Panc1 (cell line): ENCODE results near the gene UNC45B. TPM values are rescaled to one million over a fixed set of nuclear protein-coding genes. Genes with fewer than 3 reads are reported as not detected.

Source experiments
- ATAC-seq: fragments of 200-7000 bp; cut with Tn5 transposase; 2 replicates; pipeline ENCODE4 v1.9.1; 2020; ENCODE audit warnings: mild to moderate bottlenecking, moderate library complexity
- BruUV-seq: library from RNA; stranded (reverse); fragments of 400-500 nt; replicated peaks from 2 replicates; lab custom pipeline; 2021; lab: Mats Ljungman, UMichigan
- CTCF ChIA-PET: fragments of 300-600 bp; sonication (Branson Sonifier 250); formaldehyde crosslinking; loops from one replicate; lab custom pipeline; 2022; ENCODE audit warnings: antibody characterized with exemption; lab: Charles Lee
- POLR2A ChIA-PET: fragments of 300-600 bp; sonication (Branson Sonifier 250); formaldehyde crosslinking; loops from one replicate; lab custom pipeline; 2022; ENCODE audit warnings: antibody characterized with exemption; lab: Charles Lee
- DNase-seq: peaks from one replicate; pipeline ENCODE4 v3.0.0-alpha.2; 2010; ENCODE audit warnings: low read depth, low spot score
- H3K27ac ChIP-seq: 2 replicates; pipeline ENCODE4 v1.5.1; 2011; ENCODE audit warnings: mild to moderate bottlenecking, low read length, inconsistent platforms
- H3K27me3 ChIP-seq: fragments of 200-500 bp; sonication (Bioruptor generic); 2 replicates; pipeline ENCODE4 v1.6.0; 2014; ENCODE audit warnings: low read length, inconsistent platforms; ENCODE audit not compliant: control insufficient read depth, insufficient read depth
- H3K36me3 ChIP-seq: fragments of 200-500 bp; sonication (Bioruptor generic); 2 replicates; pipeline ENCODE4 v1.5.1; 2014; ENCODE audit warnings: inconsistent platforms, mild to moderate bottlenecking, low read length, moderate library complexity; ENCODE audit not compliant: control insufficient read depth, insufficient read depth
- H3K4me1 ChIP-seq: 2 replicates; pipeline ENCODE4 v1.5.1; 2011; ENCODE audit warnings: inconsistent platforms, mild to moderate bottlenecking, low read length, moderate library complexity; ENCODE audit not compliant: control insufficient read depth, insufficient read depth
- H3K4me3 ChIP-seq, 2 experiments: 2 replicates each; pipeline ENCODE4 v1.5.1; 2011 to 2012; ENCODE audit warnings: low read depth in 2 of 2, low read length in 2 of 2, mild to moderate bottlenecking in 2 of 2, inconsistent platforms in 1 of 2, moderate library complexity in 1 of 2
- H3K9me3 ChIP-seq: fragments of 200-500 bp; sonication (Bioruptor generic); 2 replicates; pipeline ENCODE4 v1.5.1; 2014; ENCODE audit warnings: low read depth, mild to moderate bottlenecking, inconsistent platforms, low read length, moderate library complexity; ENCODE audit not compliant: control insufficient read depth, insufficient read depth
- POLR2AphosphoS5 ChIP-seq: IDR thresholded peaks from 2 replicates; pipeline ENCODE4 v1.6.1; 2012; ENCODE audit warnings: mild to moderate bottlenecking, low read depth, low read length, moderate library complexity
- SIN3A ChIP-seq: IDR thresholded peaks from 2 replicates; pipeline ENCODE4 v1.6.1; 2012; ENCODE audit warnings: low read depth, mild to moderate bottlenecking, low read length, moderate library complexity, borderline replicate concordance; ENCODE audit not compliant: insufficient read depth
- TCF7L2 ChIP-seq: IDR thresholded peaks from 2 replicates; pipeline ENCODE4 v1.6.1; 2011; ENCODE audit warnings: mild to moderate bottlenecking, low read depth, low read length, inconsistent platforms
- in situ Hi-C: cut with HindIII; loops from 2 replicates; pipeline ENCODE4 v1.10.0; 2016; ENCODE audit warnings: low sequenced_read_pairs, low pct_unique_long_range_greater_than_20kb
- intact Hi-C: fragments of 100-400 bp; cut with micrococcal nuclease; formaldehyde crosslinking; loops from one replicate; pipeline ENCODE4 v1.10.0; 2022; ENCODE audit not compliant: unreplicated experiment
- total RNA-seq: library from RNA; stranded (reverse); gene quantifications from one replicate; pipeline ENCODE4 v1.2.1, GENCODE V29; 2021; ENCODE audit not compliant: unreplicated experiment
- TF ChIP-seq, protein P1 (sequence below), 2 experiments: IDR thresholded peaks; 2 replicates each; pipeline ENCODE4 v1.6.1; 2011 to 2012; ENCODE audit warnings: low read depth in 2 of 2, control low read depth in 1 of 2, low read length in 1 of 2, mild to moderate bottlenecking in 1 of 2, moderate library complexity in 1 of 2; ENCODE audit not compliant: insufficient read depth in 1 of 2
- TF ChIP-seq, protein P2 (sequence below): fragments of 450-650 bp; IDR thresholded peaks from 2 replicates; pipeline ENCODE4 v1.5.1; 2017; ENCODE audit warnings: mild to moderate bottlenecking

The UNC45B gene
- total RNA-seq, 1 experiment from 2014 or later: not detected

DNA sequence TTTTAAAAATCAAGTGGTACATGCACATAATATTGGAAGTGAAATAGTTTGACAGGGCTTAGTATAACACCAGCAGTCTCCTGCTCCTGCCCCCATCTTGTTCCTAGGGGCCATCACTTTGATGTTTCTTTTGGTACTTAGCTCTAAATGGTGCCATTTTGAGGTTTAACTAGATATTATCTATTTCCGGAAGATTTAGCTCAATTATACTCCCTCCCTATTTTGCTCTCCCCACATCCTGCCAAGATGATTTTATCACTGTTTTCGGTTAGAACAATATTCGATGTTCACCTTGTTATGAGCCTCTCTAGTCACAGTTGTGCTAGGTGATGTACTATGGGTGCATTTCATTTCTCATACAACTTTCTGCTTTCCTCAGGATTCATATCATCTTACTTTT lies 66.6 kb downstream of the UNC45B start:
- H3K36me3 ChIP-seq: no peaks in the 10 kb centered on the region
- TF ChIP-seq POLR2AphosphoS5 (no peak), SIN3A (no peak), TCF7L2 (no peak)
- TF ChIP-seq, protein P1, sequence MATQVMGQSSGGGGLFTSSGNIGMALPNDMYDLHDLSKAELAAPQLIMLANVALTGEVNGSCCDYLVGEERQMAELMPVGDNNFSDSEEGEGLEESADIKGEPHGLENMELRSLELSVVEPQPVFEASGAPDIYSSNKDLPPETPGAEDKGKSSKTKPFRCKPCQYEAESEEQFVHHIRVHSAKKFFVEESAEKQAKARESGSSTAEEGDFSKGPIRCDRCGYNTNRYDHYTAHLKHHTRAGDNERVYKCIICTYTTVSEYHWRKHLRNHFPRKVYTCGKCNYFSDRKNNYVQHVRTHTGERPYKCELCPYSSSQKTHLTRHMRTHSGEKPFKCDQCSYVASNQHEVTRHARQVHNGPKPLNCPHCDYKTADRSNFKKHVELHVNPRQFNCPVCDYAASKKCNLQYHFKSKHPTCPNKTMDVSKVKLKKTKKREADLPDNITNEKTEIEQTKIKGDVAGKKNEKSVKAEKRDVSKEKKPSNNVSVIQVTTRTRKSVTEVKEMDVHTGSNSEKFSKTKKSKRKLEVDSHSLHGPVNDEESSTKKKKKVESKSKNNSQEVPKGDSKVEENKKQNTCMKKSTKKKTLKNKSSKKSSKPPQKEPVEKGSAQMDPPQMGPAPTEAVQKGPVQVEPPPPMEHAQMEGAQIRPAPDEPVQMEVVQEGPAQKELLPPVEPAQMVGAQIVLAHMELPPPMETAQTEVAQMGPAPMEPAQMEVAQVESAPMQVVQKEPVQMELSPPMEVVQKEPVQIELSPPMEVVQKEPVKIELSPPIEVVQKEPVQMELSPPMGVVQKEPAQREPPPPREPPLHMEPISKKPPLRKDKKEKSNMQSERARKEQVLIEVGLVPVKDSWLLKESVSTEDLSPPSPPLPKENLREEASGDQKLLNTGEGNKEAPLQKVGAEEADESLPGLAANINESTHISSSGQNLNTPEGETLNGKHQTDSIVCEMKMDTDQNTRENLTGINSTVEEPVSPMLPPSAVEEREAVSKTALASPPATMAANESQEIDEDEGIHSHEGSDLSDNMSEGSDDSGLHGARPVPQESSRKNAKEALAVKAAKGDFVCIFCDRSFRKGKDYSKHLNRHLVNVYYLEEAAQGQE (IDR thresholded peaks at IDR 0.05; ENCODE audit: insufficient read depth in 1 of 2, low read depth in 2 of 2, low read length in 1 of 2): no peak
- TF ChIP-seq, protein P2, sequence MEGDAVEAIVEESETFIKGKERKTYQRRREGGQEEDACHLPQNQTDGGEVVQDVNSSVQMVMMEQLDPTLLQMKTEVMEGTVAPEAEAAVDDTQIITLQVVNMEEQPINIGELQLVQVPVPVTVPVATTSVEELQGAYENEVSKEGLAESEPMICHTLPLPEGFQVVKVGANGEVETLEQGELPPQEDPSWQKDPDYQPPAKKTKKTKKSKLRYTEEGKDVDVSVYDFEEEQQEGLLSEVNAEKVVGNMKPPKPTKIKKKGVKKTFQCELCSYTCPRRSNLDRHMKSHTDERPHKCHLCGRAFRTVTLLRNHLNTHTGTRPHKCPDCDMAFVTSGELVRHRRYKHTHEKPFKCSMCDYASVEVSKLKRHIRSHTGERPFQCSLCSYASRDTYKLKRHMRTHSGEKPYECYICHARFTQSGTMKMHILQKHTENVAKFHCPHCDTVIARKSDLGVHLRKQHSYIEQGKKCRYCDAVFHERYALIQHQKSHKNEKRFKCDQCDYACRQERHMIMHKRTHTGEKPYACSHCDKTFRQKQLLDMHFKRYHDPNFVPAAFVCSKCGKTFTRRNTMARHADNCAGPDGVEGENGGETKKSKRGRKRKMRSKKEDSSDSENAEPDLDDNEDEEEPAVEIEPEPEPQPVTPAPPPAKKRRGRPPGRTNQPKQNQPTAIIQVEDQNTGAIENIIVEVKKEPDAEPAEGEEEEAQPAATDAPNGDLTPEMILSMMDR: no peak
- H3K27ac ChIP-seq: no peak overlapping the region
- DNase-seq (no peak), ATAC-seq (no peak)
- BruUV-seq: no TSS peak
- ChIA-PET CTCF (no interaction called here), POLR2A (no interaction called here)
- in situ Hi-C loops: no loop called here
- no peaks in the 10 kb centered on the region for H3K4me1 ChIP-seq
- peaks cover 3% of the 10 kb centered on the region; the same call in 1 of the 2 replicates for H3K27me3 ChIP-seq
- H3K4me3 ChIP-seq: no peak overlapping the region
- intact Hi-C loops: loop anchor here (10.0 kb wide), 1 partner anchor 59 kb away; no protein-coding TSS in a partner anchor
- no peaks in the 10 kb centered on the region for H3K9me3 ChIP-seq

DNA sequence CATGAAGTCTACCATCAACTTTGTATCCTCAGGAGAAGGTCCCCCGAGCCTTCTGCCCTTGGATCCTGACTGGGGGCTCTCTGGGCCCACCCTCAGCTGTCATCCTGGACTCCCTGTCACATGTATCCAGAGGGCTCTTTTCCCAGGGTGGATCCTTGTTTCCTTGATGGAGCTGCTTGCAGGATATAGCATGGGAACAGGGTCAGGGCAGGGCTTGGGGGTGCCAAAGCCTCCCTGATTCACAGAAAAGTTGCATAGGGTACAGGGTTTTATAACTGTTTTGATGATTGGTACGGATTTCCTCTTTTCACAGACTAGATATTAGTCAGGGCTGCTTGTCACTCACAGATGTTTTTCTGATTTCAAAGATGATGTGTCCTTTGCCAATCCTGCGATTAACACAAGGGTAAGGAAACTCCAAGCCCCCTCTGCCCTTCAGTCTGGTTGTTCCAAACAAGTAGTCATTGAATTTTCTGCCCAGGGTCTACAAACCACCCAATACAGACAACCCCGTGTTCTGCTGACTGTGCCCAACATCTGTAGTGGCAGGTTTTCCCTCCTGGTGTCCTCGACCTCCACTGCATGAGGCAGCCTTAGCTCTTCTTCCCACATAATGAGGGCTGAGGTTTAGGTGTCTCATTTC lies 67.1 kb downstream of the UNC45B start:
- ATAC-seq: no peak
- Histone ChIP-seq H3K27ac (no peak overlapping the region), H3K36me3 (no peaks in the 10 kb centered on the region), H3K4me1 (no peaks in the 10 kb centered on the region), H3K4me3 (no peak overlapping the region), H3K27me3 (peaks cover 3% of the 10 kb centered on the region; the same call in 1 of the 2 replicates), H3K9me3 (no peaks in the 10 kb centered on the region)
- ChIA-PET CTCF (no interaction called here), POLR2A (no interaction called here)
- in situ Hi-C loops (no loop called here), intact Hi-C loops (loop anchor here (10.0 kb wide), 1 partner anchor 60 kb away; no protein-coding TSS in a partner anchor)
- DNase-seq: no peak
- TF ChIP-seq TCF7L2 (no peak), SIN3A (no peak), POLR2AphosphoS5 (no peak)
- TF ChIP-seq, protein P1 (IDR thresholded peaks at IDR 0.05; ENCODE audit: insufficient read depth in 1 of 2, low read depth in 2 of 2, low read length in 1 of 2): no peak
- TF ChIP-seq, protein P2: no peak
- no TSS peak for BruUV-seq
